Gastroesophageal sphincter (tissue), 4 donors: ENCODE data around the gene DIP2C. TPM values are rescaled to one million over a fixed set of nuclear protein-coding genes. Genes with fewer than 3 reads are reported as not detected.
A peak's percentile ranks its signal among the peaks of the same experiment; 100 is the strongest.

ENCODE experiments used
- ATAC-seq: fragments of 150-250 bp; one replicate; pipeline ENCODE4 v1.9.1; 2016; ENCODE audit warnings: mild to moderate bottlenecking, moderate library complexity
- H3K27ac ChIP-seq, 4 donors: fragments of 200-600 bp; sonication (generic) in 3 of 4; 1 replicate in 3 of 4; 2 replicates in 1 of 4; pipeline ENCODE4 v1.5.1; 2016 to 2019
- H3K27me3 ChIP-seq: fragments of 200-600 bp; sonication (generic); one replicate; pipeline ENCODE4 v1.5.1; 2019
- H3K36me3 ChIP-seq, 2 donors: fragments of 200-600 bp; sonication (generic); one replicate each; pipeline ENCODE4 v1.5.1; 2019; ENCODE audit warnings: control low read depth in 1 of 2
- H3K4me1 ChIP-seq, 3 donors: fragments of 200-600 bp; sonication (generic); 1 replicate in 2 of 3; 2 replicates in 1 of 3; pipeline ENCODE4 v1.5.1; 2016 to 2019; ENCODE audit warnings: control low read depth in 2 of 3
- H3K4me3 ChIP-seq, 2 donors: fragments of 200-600 bp; sonication (generic); one replicate each; pipeline ENCODE4 v1.5.1; 2019; ENCODE audit warnings: mild to moderate bottlenecking in 1 of 2, moderate library complexity in 1 of 2
- H3K9me3 ChIP-seq, 3 donors: fragments of 200-600 bp; sonication (generic); one replicate each; pipeline ENCODE4 v1.5.1; 2017 to 2019; ENCODE audit warnings: control low read depth in 2 of 3
- EP300 ChIP-seq: sonication (generic); formaldehyde crosslinking; IDR thresholded peaks from one replicate; pipeline ENCODE4 v1.6.1; 2017; ENCODE audit warnings: antibody characterized with exemption, mild to moderate bottlenecking
- POLR2A ChIP-seq, 2 donors: fragments of 450-650 bp; IDR thresholded peaks; one replicate each; pipeline ENCODE4 v1.6.1; 2017; ENCODE audit warnings: antibody characterized with exemption in 2 of 2, mild to moderate bottlenecking in 2 of 2, moderate library complexity in 1 of 2
- POLR2AphosphoS5 ChIP-seq: sonication (generic); formaldehyde crosslinking; IDR thresholded peaks from one replicate; pipeline ENCODE4 v1.6.1; 2017; ENCODE audit warnings: antibody characterized with exemption
- WGBS, 2 donors: methylation state at CpG; one replicate each; pipeline ENCODE4 v1.1.5; 2018; ENCODE audit warnings: low coverage in 1 of 2; 5-methylcytosine and 5-hydroxymethylcytosine counted together
- total RNA-seq, 4 donors: library from RNA; depleted of rRNA; stranded (reverse); fragments of >200 nt; gene quantifications; one replicate each; pipeline ENCODE4 v1.1.0, GENCODE V29; 2016
- TF ChIP-seq, protein P1 (sequence below), 4 experiments: fragments of 200-600 bp in 2 of 4; fragments of 450-650 bp in 2 of 4; sonication (generic) in 1 of 4; IDR thresholded peaks; one replicate each; pipeline ENCODE4 v1.5.1; 2017 to 2019; ENCODE audit warnings: antibody characterized with exemption in 4 of 4, mild to moderate bottlenecking in 2 of 4, moderate library complexity in 2 of 4

The DIP2C gene
- total RNA-seq, 4 donors from 2014 or later: 40.8 to 73.8 (median 47.7) TPM

- TF ChIP-seq, protein P1, sequence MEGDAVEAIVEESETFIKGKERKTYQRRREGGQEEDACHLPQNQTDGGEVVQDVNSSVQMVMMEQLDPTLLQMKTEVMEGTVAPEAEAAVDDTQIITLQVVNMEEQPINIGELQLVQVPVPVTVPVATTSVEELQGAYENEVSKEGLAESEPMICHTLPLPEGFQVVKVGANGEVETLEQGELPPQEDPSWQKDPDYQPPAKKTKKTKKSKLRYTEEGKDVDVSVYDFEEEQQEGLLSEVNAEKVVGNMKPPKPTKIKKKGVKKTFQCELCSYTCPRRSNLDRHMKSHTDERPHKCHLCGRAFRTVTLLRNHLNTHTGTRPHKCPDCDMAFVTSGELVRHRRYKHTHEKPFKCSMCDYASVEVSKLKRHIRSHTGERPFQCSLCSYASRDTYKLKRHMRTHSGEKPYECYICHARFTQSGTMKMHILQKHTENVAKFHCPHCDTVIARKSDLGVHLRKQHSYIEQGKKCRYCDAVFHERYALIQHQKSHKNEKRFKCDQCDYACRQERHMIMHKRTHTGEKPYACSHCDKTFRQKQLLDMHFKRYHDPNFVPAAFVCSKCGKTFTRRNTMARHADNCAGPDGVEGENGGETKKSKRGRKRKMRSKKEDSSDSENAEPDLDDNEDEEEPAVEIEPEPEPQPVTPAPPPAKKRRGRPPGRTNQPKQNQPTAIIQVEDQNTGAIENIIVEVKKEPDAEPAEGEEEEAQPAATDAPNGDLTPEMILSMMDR (IDR thresholded peaks at IDR 0.05): no peak
- TF ChIP-seq POLR2A (IDR thresholded peaks at IDR 0.05): no peak
- TF ChIP-seq POLR2AphosphoS5: no peak
- no peak for TF ChIP-seq EP300
- no peak for ATAC-seq
- peaks cover 0 to 32% (median 0%) of the 10 kb centered on the region in 3 donors for H3K4me1 ChIP-seq
- WGBS, 2 donors: 55 to 65% methylated on average over 4 of the region's 13 CpGs
- no peaks in the 10 kb centered on the region for H3K9me3 ChIP-seq
- no peak overlapping the region for H3K27ac ChIP-seq
- H3K36me3 ChIP-seq: peaks cover 0 to 62% of the 10 kb centered on the region in 2 donors
- H3K27me3 ChIP-seq: no peaks in the 10 kb centered on the region
- no peak overlapping the region for H3K4me3 ChIP-seq
These were observed 375.1 kb downstream of the DIP2C start for GRCh38 chr10:314381-314780.

- no peak for ATAC-seq
- WGBS, 2 donors: 78 to 82% methylated on average over 9 of the region's 14 CpGs
- H3K4me3 ChIP-seq: no peak overlapping the region
- H3K4me1 ChIP-seq: peaks cover 0 to 36% (median 0%) of the 10 kb centered on the region in 3 donors
- H3K27me3 ChIP-seq: no peaks in the 10 kb centered on the region
- H3K9me3 ChIP-seq: no peaks in the 10 kb centered on the region
- peaks cover 0 to 69% of the 10 kb centered on the region in 2 donors for H3K36me3 ChIP-seq
- H3K27ac ChIP-seq: no peak overlapping the region
- TF ChIP-seq EP300 (no peak), POLR2AphosphoS5 (no peak), POLR2A (IDR thresholded peaks at IDR 0.05) (no peak)
- TF ChIP-seq, protein P1 (IDR thresholded peaks at IDR 0.05): no peak
These were observed 377.4 kb downstream of the DIP2C start for GRCh38 chr10:311901-312665.

DNA sequence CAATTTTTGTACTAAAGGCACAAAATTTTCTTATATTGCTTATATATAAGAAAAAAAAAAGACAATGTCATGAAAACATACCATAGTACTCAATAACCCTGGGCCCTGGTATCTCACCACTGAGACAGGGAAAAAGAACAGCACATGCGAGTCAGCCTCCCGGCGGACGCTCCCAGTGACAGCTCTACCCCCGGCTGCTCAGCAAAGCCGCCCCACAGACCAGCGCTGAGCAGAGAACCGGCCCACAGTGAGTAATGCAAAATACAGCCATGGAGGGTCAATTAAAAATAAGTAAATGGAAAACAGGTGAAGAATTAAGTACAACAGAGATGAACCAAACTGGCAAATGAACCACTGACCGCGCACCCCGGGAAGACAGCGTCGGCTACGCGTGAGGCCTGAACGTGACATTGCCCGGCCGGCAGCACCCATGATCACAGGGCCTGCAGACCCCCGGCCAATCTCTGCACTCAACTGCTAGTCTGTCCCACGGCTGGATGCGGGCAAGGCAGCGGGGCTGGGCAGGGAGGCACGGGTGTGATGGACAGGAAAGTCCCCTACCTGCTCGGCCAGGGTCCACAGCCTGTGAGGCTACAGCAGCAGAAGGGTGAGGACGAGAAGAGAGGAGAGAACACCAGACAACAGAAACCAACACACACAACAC is 378.4 kb downstream of the DIP2C start:
- Histone ChIP-seq H3K9me3 (no peaks in the 10 kb centered on the region), H3K4me1 (peaks cover 0 to 35% (median 0%) of the 10 kb centered on the region in 3 donors), H3K4me3 (no peak overlapping the region), H3K36me3 (peaks cover 0 to 69% of the 10 kb centered on the region in 2 donors), H3K27me3 (no peaks in the 10 kb centered on the region), H3K27ac (no peak overlapping the region)
- no peak for TF ChIP-seq EP300
- WGBS, 2 donors: 85 to 98% methylated on average over 9 to 13 of the region's 25 CpGs
- ATAC-seq: no peak

DNA sequence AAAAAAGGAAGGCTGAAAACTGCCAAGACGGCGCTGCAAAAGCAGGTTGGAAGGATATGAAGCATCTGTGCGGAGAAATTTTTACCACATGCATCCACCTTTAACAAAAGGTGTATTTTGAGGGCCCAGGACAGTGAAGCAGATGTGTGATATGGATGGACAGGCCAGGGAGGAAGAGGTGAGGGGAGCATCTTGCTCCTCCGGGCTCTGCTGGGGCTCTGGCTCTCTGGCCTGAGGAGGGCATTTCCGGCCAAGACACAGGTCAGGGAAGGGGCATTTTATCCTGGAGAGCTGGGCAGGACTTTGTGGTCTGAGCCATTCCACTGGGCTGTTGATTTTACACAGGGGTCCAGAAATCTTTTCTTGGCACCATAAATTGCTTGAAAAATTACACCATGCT is 379.1 kb downstream of the DIP2C start:
- Histone ChIP-seq H3K36me3 (peaks cover 0 to 72% of the 10 kb centered on the region in 2 donors), H3K27ac (no peak overlapping the region), H3K27me3 (no peaks in the 10 kb centered on the region), H3K9me3 (no peaks in the 10 kb centered on the region), H3K4me1 (peaks cover 0 to 35% (median 0%) of the 10 kb centered on the region in 3 donors), H3K4me3 (no peak overlapping the region)
- TF ChIP-seq EP300 (no peak), POLR2AphosphoS5 (no peak), POLR2A (IDR thresholded peaks at IDR 0.05) (no peak)
- TF ChIP-seq, protein P1 (IDR thresholded peaks at IDR 0.05): no peak
- WGBS, 2 donors: 74% methylated on average over 3 to 5 of the region's 5 CpGs
- ATAC-seq: no peak

DNA sequence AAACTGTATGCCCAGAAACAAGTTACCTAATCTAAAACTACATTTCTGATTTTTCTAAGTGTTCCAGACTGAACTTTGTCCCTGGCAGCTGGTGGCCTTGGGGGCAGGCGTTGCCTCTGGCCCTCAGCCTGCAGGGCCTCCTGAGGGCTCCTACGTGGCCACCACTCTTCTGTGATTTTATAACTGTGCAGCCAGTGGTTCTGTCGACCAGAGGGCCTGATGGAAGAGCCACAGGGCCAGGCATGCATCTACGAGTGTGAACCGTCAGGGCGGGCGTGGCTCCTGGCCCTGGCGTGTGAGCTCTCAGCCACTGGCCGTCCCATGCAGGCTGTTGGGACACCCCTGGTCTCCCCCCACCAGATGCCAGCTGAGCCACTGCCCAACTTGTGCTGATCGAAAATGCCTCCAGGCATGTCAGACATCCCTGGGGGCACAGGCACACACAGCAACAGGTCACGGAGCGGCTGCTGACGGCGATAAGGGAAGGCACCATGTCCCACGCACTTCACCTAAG is 380.8 kb downstream of the DIP2C start:
- peak overlapping the region in 1 of 4 donors; percentile 41 for H3K27ac ChIP-seq
- peaks cover 0 to 73% of the 10 kb centered on the region in 2 donors for H3K36me3 ChIP-seq
- ATAC-seq: no peak
- peaks cover 0 to 29% (median 0%) of the 10 kb centered on the region in 3 donors for H3K4me1 ChIP-seq
- WGBS, 2 donors: 93 to 100% methylated on average over 1 to 3 of the region's 15 CpGs
- no peak overlapping the region for H3K4me3 ChIP-seq
- H3K9me3 ChIP-seq: no peaks in the 10 kb centered on the region
- no peaks in the 10 kb centered on the region for H3K27me3 ChIP-seq
- TF ChIP-seq POLR2A (IDR thresholded peaks at IDR 0.05): no peak
